ENCODE measurements around the gene FAM111B.
"Not testable (repeated sequence)": the region's sequence is repeated elsewhere in the genome, so short reads cannot be mapped to it uniquely, and the experiment has no call there.

The FAM111B gene

DNA sequence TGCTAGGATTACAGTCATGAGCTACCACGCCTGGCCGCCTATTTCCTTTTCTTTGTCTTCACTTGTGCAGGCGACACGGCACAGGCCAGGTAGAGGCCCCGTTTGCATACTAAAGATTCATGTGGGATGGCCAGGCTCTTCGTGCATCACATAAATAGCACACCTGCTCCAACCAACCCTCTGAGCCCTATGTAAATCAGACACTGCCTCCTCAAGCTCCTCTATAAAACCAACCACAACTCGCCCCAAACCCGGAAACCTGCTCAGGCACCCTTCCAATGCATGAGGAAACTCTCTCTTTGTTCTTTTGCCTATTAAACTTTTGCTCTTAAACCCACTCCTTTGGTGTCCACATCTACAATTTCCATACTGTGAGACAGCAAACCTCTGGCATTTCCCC lies 9.1 kb upstream of the FAM111B start:
- DNase-seq (ENCODE audit: low read depth in 2 of 2) = not testable (repeated sequence)

DNA sequence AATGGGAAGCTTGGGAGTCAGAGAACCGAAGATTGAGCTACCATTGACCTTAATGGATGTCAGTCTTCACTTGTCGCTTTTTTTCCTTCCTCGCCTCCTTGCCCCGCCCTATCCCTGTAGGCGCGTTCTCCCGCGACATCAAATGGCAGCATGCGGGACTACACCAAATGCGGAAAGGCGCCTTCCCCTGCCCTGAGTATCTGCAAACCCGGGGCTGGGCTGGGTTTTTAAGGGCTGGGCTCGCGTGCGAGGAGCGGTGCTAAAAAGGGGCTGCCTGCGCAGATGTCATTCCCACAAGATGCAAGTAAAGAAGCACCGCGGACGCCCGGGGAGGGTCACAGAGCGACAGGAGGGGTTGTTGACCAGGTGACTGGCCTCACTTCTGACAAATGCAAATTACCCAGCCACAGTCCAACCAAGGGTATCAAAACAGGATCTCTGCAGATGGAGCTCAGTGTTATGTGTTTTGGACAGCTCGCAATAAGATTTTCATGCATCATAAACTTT lies 4.7 kb upstream of the FAM111B start:
- DNase-seq (ENCODE audit: low read depth in 2 of 2) = no peak

DNA sequence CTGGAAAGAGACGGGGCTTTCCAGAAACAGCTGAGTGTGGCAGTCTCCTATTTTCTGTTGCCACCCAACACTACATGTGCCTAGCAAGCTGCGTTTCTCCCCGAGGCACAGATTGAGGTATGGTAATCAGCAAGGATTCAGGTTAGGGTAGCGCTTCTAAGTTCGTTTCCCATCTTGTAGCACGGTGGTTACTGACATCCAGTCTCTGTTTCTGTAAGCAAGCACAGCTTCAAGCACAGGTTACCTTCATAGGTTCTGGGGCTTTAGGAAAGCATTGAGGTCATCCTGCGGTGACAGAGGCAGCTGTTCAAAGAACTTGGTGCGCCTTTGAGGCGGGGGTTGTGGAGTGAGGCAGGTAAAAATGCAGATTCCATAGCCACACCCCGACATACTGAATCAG lies 684 bp downstream of the FAM111B start:
- DNase-seq (ENCODE audit: low read depth in 2 of 2) = not testable (repeated sequence)

DNA sequence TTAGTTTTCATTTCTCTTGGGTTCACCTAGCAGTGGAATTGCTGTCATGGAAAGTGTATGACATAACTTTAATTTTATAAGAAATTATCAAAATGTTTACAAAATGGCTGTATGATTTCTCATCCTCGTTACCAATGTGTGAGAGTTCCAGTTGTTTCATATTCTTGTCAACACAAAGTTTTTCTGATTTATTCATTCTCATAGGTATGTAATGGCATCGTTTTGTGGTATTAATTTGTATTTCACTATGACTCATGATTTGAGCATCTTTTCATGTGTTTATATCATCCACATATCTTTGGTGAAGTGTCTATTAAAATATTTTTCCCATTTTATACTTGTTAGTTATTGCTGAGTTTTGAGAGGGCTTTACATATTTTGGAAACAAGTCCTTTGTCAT lies 5.5 kb downstream of the FAM111B start:
- DNase-seq (ENCODE audit: low read depth in 2 of 2) = no peak

DNA sequence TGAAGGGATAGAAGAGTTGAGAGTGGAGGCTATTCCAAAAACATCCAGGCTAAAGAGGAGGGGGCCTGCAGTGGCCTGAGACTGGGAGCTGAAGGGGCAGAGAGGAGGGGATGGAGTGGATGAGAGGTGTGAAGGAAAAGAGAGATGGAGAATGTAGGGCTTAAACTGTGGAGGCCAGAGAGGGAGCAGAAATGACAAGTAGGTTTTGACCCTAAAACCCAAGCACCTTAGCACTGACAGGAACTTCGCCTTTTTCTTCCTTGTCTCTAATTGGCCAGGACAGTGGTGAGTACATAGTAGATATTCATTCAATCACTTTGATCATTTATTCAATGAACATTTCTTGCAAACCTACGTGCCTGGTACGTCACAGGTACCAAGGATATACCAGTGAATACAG lies 7.3 kb downstream of the FAM111B start:
- DNase-seq (ENCODE audit: low read depth in 2 of 2) = no peak

GRCh38 chr11:59115553-59115952 lies 8.5 kb downstream of the FAM111B start:
- no peak for DNase-seq (ENCODE audit: low read depth in 2 of 2)

GRCh38 chr11:59117774-59118173 lies 10.7 kb downstream of the FAM111B start:
- no peak for DNase-seq (ENCODE audit: low read depth in 2 of 2)

DNA sequence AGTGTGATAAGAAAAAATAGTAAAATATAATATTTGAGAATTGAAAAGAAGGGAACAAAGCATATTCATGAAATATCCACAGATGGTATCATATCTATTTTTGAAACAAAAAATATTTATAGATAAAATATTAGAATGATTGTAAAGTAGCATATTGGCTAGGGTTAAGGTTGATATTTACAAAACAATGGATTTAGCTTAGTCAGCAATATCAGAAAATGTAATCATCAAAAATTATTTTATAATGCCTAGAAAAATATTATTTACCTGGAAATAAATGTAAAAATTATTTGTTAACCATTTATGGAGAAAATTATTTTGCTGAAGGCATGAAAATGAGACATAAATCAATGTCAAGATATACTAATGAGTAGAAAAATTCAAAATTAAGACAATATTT lies 12.8 kb downstream of the FAM111B start:
- no peak for DNase-seq (ENCODE audit: low read depth in 2 of 2)

DNA sequence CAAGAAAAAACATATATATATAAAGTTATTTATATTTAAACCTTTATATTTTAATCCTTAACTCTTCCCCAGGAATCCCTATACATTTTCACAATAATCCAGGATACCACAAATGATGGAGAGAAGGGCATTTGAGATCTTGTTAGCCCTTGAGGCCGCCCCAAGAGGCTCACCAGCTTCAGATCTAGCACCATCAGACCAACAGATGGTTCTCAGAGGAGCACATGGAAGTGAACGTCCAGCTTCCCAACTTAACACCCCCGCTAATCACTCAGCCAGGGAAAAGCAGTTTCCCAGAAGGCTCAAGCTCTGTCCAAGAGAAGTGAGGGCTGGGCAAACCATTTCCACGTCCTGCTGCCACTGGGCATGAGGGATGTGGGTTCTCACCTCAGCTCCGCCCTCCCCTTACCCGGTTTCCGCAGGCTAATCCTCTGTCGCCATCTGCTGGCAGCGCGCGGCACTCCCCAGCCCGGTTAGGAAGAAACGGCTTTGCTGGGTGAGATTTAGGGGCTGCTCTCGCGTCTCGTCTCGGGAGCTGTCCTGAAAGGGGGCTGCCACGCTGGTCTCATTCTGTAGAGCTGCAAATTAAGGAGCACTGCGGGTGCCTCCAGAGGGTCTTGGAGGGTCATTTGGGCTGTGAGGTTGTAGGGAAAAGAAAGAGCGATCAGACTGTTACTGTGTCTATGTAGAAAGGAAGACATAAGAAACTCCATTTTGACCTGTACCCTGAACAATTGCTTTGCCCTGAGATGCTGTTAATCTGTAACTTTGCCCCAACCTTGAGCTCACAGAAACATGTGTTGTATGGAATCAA lies 28.8 kb downstream of the FAM111B start:
- DNase-seq (ENCODE audit: low read depth in 2 of 2) = no peak

- not testable (repeated sequence) for DNase-seq (ENCODE audit: low read depth in 2 of 2)
Observed at GRCh38 chr11:59136551-59136950, 29.5 kb downstream of the FAM111B start.

DNA sequence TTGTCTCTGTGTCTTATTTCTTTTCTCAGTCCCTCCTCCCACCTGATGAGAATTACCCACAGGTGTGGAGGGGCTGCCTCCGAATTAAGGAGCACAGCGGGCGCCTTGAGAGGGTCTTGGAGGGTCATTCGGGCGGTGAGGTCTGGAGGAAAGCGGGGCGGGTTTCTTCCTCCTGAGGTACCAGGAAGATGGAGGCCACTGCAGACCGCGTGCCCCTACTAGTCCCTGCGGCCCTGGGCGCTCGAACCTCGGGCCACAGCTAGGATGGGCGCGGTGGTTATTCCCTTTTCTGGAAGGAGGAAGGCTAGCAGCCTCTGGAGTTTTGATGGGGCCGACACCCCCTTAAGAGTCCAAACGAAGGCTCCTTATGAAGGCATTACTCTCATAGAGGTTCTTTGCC lies 30.2 kb downstream of the FAM111B start:
- no peak for DNase-seq (ENCODE audit: low read depth in 2 of 2)

DNA sequence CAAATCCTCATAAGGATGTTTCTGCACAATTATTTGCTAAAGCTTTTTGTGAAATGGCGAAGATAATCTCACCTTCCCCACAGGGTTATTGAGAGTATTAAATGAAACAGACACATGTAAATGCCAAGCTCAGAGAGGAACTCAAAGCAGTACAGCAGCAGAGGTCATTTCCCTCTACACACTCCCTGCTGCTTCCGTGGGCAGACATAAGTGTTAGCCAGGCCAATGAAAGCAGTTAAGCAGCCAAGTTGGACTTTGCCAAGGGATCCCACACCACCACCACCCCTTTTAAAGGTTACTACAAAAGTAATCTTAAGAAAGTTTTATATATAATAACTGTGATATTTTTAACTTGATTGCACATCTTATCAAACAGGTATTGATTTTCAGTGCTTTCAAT lies 31.6 kb downstream of the FAM111B start:
- no peak for DNase-seq (ENCODE audit: low read depth in 2 of 2)

GRCh38 chr11:59141191-59141590 lies 34.2 kb downstream of the FAM111B start:
- DNase-seq (ENCODE audit: low read depth in 2 of 2) = no peak

GRCh38 chr11:59141673-59142460 lies 34.8 kb downstream of the FAM111B start:
- no peak for DNase-seq (ENCODE audit: low read depth in 2 of 2)

- peak; percentile 47 to 53 for DNase-seq (ENCODE audit: low read depth in 2 of 2)
Observed at GRCh38 chr11:59142530-59143507, 35.8 kb downstream of the FAM111B start, which contains the start of gene FAM111A. TSS of gene FAM111A (plus strand) at chr11:59142856. CDS start at chr11:59148873, 6,017 bp downstream.

GRCh38 chr11:59144096-59144495 lies 37.1 kb downstream of the FAM111B start:
- no peak for DNase-seq (ENCODE audit: low read depth in 2 of 2)

GRCh38 chr11:59144579-59145345 lies 37.7 kb downstream of the FAM111B start:
- DNase-seq (ENCODE audit: low read depth in 2 of 2) = peak; percentile 52 to 55

DNA sequence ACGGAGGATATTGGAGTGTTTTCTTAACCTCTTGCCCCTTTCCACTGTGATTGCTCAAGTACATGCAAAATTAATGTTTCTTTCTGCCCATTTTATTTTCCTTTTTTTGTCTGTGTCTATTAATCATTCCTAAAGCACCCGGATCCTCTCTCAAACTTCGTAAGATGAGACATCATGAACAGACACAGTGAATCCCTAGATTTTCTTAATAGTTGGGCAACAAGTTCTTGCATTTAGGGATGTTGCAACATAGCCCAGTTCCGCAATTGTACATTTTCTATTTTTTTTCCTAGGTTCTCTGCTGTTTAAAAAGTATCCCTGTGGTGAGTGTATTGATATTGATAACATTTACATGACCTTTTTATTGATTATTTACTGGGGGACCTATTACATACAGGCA lies 38.5 kb downstream of the FAM111B start:
- DNase-seq (ENCODE audit: low read depth in 2 of 2) = no peak

DNA sequence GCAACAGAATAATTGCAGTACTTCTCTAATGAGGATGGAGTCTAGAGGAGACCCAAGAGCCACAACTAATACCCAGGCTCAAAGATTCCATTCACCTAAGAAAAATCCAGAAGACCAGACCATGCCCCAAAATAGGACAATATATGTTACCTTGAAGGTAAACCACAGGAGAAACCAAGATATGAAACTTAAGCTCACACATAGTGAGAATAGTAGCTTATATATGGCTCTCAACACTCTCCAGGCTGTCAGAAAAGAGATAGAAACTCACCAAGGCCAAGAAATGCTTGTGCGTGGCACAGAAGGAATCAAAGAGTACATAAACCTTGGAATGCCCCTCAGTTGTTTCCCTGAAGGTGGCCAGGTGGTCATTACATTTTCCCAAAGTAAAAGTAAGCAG lies 44.7 kb downstream of the FAM111B start:
- DNase-seq (ENCODE audit: low read depth in 2 of 2) = no peak

GRCh38 chr11:59152312-59152951 lies 45.4 kb downstream of the FAM111B start:
- DNase-seq (ENCODE audit: low read depth in 2 of 2) = no peak
